Measurements from ENCODE around the gene PTPN9. TPM values are rescaled to one million over a fixed set of nuclear protein-coding genes. Genes with fewer than 3 reads are reported as not detected.
"Not testable (repeated sequence)": the region's sequence is repeated elsewhere in the genome, so short reads cannot be mapped to it uniquely, and the experiment has no call there.

The PTPN9 gene
- total RNA-seq, 1 donor from 2014 or later: 8.6 TPM

- Mint-ChIP-seq H3K4me1 (peaks cover 16% of the 10 kb centered on the region), H3K9me3 (no peaks in the 10 kb centered on the region), H3K27me3 (ENCODE audit: insufficient read depth, low read depth) (peaks cover 3% of the 10 kb centered on the region), H3K27ac (no peak overlapping the region), H3K36me3 (peaks cover 18% of the 10 kb centered on the region), H3K4me3 (no peak overlapping the region)
- H2AFZ ChIP-seq (replicated peaks): no peak overlapping the region
- no peak overlapping the region for H3K4me2 ChIP-seq
- H4K20me1 ChIP-seq (ENCODE audit: low read depth): peaks cover 93% of the 10 kb centered on the region
- no peak overlapping the region for H3K4me3 ChIP-seq
- no peak overlapping the region for H3K9ac ChIP-seq
- no peak overlapping the region for H3K27ac ChIP-seq
- H3K36me3 ChIP-seq: no peaks in the 10 kb centered on the region
- H3K79me2 ChIP-seq (ENCODE audit: low read depth): peaks cover 95% of the 10 kb centered on the region
- TF ChIP-seq CTCF (IDR thresholded peaks at IDR 0.05) (no peak), EZH2 (IDR thresholded peaks at IDR 0.05) (no peak), EZH2phosphoT487 (IDR thresholded peaks at IDR 0.05) (no peak)
- DNase-seq (ENCODE audit: low spot score): no peak
- H3K4me1 ChIP-seq: peaks cover 9% of the 10 kb centered on the region
- no peaks in the 10 kb centered on the region for H3K9me3 ChIP-seq (ENCODE audit: low read depth)
- peaks cover 10% of the 10 kb centered on the region for H3F3A ChIP-seq (ENCODE audit: low read depth)
- H3K27me3 ChIP-seq: no peaks in the 10 kb centered on the region
These were observed 133.0 kb downstream of the PTPN9 start for GRCh38 chr15:75446151-75446550.

GRCh38 chr15:75445324-75445723 lies 133.8 kb downstream of the PTPN9 start:
- not testable (repeated sequence) for H3K9ac ChIP-seq
- peaks cover 97% of the 10 kb centered on the region for H4K20me1 ChIP-seq (ENCODE audit: low read depth)

DNA sequence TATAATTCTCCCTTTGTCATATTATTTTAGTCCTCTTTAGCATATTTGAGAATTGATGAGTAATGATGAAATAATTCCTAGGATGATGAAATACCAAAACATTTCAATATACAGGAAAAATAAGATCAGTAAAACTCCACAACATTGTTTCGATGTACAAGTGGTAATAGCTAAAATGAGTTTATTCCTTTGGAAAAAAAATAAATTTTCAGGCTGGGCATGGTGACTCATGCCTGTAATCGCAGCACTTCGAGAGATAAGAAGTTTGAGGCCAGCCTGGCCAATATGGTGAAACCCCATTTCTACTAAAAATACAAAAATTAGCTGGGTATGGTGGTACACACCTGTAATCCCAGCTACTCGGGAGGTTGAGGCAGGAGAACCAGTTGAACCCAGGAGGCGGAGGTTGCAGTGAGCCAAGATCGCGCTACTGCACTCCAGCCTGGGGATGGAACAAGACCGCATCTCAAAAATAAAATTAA lies 135.1 kb downstream of the PTPN9 start:
- peaks cover 96% of the 10 kb centered on the region for H4K20me1 ChIP-seq (ENCODE audit: low read depth)
- H3K4me2 ChIP-seq: not testable (repeated sequence)
- H3K79me2 ChIP-seq (ENCODE audit: low read depth): peaks cover 100% of the 10 kb centered on the region

More at GRCh38 chr15:75445324-75445723, 133.8 kb downstream of the PTPN9 start:
- H3F3A ChIP-seq (ENCODE audit: low read depth); H3K27me3 ChIP-seq; H3K4me1 ChIP-seq; DNase-seq (ENCODE audit: low spot score); H3K4me3 ChIP-seq; H3K4me3 Mint-ChIP-seq; H3K27ac ChIP-seq; H3K9me3 ChIP-seq (ENCODE audit: low read depth); H3K9me3 Mint-ChIP-seq; H3K27ac Mint-ChIP-seq; H3K36me3 ChIP-seq; H2AFZ ChIP-seq (replicated peaks); H3K4me2 ChIP-seq; H3K27me3 Mint-ChIP-seq (ENCODE audit: insufficient read depth, low read depth): not testable (repeated sequence)
- H3K4me1 Mint-ChIP-seq: peaks cover 14% of the 10 kb centered on the region
- H3K36me3 Mint-ChIP-seq: peaks cover 20% of the 10 kb centered on the region
- H3K79me2 ChIP-seq (ENCODE audit: low read depth): peaks cover 100% of the 10 kb centered on the region

GRCh38 chr15:75437721-75438120 lies 141.4 kb downstream of the PTPN9 start:
- DNase-seq (ENCODE audit: low spot score): no peak
- Histone ChIP-seq H3K36me3 (no peaks in the 10 kb centered on the region), H3K79me2 (ENCODE audit: low read depth) (peaks cover 100% of the 10 kb centered on the region), H3K9me3 (ENCODE audit: low read depth) (no peaks in the 10 kb centered on the region), H3K9ac (no peak overlapping the region), H4K20me1 (ENCODE audit: low read depth) (peaks cover 96% of the 10 kb centered on the region), H3K27ac (no peak overlapping the region), H3K4me3 (no peak overlapping the region), H3F3A (ENCODE audit: low read depth) (peaks cover 3% of the 10 kb centered on the region), H2AFZ (replicated peaks) (no peak overlapping the region), H3K27me3 (no peaks in the 10 kb centered on the region), H3K4me1 (no peaks in the 10 kb centered on the region), H3K4me2 (no peak overlapping the region)
- H3K27me3 Mint-ChIP-seq (ENCODE audit: insufficient read depth, low read depth): no peaks in the 10 kb centered on the region
- H3K27ac Mint-ChIP-seq: no peak overlapping the region
- no peak overlapping the region for H3K4me3 Mint-ChIP-seq
- peaks cover 21% of the 10 kb centered on the region for H3K36me3 Mint-ChIP-seq
- H3K9me3 Mint-ChIP-seq: peaks cover 2% of the 10 kb centered on the region
- no peaks in the 10 kb centered on the region for H3K4me1 Mint-ChIP-seq
- TF ChIP-seq CTCF (IDR thresholded peaks at IDR 0.05) (no peak), EZH2 (IDR thresholded peaks at IDR 0.05) (no peak), EZH2phosphoT487 (IDR thresholded peaks at IDR 0.05) (no peak)

More for the DNA sequence above, 135.1 kb downstream of the PTPN9 start:
- H3K36me3 ChIP-seq; H3K9me3 Mint-ChIP-seq; H3K27me3 ChIP-seq; DNase-seq (ENCODE audit: low spot score); H3K9me3 ChIP-seq (ENCODE audit: low read depth); H3K27ac Mint-ChIP-seq; H3K4me3 Mint-ChIP-seq; H3K4me1 ChIP-seq; H3K4me3 ChIP-seq; H3K4me1 Mint-ChIP-seq; H3K27ac ChIP-seq; H3F3A ChIP-seq (ENCODE audit: low read depth); H3K9ac ChIP-seq; H2AFZ ChIP-seq (replicated peaks); H3K27me3 Mint-ChIP-seq (ENCODE audit: insufficient read depth, low read depth): not testable (repeated sequence)
- peaks cover 24% of the 10 kb centered on the region for H3K36me3 Mint-ChIP-seq

Data from neural progenitor cell (in vitro differentiated cells).